GM18505 (cell line): ENCODE results near the gene KIF21A.

Experiments
- ATAC-seq: cut with Tn5 transposase; IDR thresholded peaks from one replicate; pipeline ENCODE4 v1.9.1; 2021; ENCODE audit not compliant: unreplicated experiment
- POLR2A ChIP-seq: IDR thresholded peaks from 4 replicates; pipeline ENCODE4 v1.6.1; 2011; ENCODE audit warnings: borderline replicate concordance; ENCODE audit not compliant: insufficient read depth, insufficient read length; ENCODE audit errors: extremely low read depth

KIF21A gene

DNA sequence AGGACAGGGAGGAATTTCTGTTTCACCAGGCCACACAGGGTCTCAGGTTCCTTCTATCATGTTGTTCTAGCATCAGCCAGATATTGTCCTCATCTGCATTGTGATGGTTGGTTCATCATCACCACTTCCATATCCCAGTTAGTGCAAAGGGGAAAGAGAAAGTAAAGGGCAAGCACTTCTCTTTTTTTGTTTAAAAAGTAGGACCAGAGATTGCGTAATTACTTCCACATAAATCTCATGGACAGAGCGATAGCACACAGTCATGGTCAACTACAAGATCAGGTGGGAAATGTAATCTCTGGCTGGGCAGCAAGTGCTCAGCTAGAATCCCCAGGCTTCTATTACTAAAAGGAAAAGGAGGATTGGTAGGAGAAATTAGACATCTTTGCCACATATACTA is 155.1 kb downstream of the KIF21A start:
- TF ChIP-seq POLR2A: no peak
- no peak for ATAC-seq

DNA sequence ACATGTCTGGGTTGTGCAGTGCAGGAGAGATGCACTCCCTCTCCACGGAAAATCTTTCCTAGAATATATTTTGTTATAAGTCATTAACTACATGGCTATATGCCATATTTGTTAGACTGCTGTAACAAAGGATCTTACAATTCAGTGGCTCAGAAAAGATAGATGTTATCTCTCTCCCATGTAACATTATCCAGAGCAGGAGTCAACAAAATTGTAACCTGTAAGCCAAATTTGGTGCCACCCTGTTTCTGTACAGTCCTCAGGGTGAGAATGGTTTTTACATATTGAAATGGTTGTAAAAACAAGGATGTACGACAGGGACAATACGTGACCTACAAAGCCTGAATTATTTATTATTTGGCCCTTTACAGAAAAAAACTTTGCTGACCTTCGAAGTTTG is 155.5 kb downstream of the KIF21A start:
- TF ChIP-seq POLR2A: no peak
- no peak for ATAC-seq

DNA sequence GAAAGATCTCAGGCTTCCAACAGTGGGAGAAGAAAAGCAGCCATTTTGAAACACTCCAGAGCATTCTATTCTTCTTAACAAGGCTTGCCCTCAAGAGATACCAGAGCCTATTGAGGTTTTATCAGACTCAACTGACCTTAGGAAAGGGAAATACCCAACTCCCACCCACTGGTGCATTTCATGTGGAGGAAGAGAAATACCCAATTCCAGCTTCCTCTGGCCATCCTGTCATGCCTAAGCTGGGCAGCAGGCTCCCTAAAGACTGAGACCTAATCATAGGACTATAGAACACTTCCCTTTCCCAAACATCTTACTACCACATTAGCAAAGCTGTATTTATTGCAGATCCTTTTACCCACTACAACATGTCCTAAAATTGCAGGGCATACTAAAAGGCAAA is 164.5 kb downstream of the KIF21A start:
- ATAC-seq: no peak
- TF ChIP-seq POLR2A: no peak

DNA sequence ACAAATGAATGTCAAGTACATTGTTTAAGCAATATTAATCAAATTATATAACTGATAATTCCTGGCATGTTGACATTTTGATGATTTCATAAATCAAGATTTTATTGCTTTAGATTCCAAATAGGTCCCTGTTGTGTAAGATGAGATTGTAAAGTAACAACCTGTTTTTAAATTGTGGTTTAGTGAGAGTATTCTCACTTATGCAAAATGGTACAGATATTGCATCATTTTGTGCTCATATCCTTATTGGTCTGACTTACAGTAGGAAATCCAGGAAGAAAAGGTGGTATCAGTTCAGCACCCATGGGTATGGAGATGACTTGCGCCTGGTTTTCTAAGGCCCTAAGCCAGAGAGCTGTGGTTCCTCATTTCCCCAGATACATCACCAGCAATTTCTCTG is 165.5 kb downstream of the KIF21A start:
- no peak for TF ChIP-seq POLR2A
- no peak for ATAC-seq

DNA sequence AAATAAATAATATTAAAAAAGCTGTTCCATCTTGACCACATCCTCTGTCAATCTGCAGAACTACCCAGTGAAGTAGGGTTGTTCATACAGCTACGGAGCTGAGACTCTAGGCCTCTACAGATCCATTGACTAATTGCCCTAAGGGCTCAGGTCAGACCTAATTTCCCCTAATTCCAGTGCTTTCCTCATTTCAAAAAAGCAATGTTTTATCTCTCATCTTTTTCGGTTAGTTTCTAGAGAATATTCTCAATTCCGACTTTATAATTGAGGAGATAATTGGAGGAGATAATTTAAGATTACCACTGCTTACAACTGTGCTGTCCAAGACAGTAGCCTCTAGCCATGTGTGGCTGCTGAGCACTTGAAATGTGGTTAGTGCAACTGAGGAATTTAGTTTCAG is 167.1 kb downstream of the KIF21A start:
- ATAC-seq: no peak

DNA sequence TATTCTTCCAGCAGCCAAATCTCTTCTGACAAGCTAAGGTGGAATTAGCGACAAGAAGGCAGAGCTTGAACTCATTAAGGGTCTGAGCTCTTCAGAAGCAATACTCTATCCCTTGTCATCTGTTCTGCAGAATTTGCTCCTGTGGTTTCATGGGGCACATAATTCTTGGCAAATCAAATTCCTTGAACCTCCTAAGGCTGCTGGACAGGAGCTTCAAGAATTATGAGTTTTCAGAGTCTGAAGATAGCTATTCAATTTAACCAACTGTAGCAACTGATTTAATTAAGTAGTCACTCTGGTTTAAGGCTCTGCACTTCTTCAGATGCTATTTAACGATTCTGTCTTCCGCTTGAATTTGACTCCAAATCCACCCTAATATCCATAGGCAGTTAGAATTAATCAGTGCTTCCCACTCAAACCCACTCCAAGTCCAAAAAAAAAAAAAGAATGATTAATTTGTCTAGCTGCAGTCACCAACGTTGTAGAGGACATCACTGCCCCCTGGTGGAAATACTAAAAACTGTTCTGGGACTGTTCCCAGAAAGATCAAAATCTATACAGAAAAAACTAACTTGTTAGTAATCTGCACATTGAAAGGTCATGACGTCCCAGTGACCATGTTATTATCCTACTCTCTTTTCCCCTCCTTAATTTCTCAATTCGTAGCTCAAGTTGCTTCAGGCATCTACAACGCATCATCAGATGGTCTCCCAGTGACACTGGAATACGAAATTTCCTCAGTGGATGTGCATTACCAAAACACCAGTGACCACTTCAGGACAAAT is 169.9 kb downstream of the KIF21A start:
- no peak for TF ChIP-seq POLR2A
- peak; percentile 50 for ATAC-seq

More for the DNA sequence above, 167.1 kb downstream of the KIF21A start:
- TF ChIP-seq POLR2A: no peak

DNA sequence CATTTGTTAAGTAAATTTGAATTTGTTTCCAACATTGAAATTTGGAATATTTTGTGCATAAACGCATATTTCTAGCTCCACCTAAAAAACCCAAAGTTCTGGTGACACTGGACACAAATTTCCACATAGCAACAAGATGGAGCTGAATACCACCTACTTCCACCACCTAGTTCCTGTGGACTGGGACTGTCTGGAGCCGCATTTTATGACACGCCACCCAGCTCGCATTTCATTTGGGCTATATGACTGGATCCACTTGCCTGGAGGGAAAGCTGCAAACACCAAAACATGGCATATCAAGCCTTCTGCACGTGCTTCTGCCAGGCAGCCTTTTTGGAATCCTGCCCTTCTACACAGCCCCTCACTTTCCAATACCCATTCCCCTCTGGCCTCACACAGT is 173.4 kb downstream of the KIF21A start:
- ATAC-seq: no peak

DNA sequence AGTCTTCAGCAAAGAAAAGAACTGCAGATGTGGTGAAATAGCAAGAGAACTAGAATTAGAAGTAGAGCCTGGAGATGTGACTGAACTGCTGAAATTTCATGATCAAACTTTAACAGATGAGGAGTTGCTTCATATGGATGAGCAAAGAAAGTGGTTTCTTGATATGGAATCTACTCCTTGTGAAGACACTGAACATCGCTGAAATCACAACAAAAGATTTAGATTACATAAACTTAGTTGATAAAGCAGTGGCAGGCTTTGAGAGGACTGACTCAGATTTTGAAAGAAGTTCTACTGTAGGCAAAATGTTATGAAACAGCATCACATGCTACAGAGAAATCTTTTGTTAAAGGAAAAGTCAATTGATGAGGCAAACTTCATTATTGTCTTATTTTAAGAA is 175.0 kb downstream of the KIF21A start:
- TF ChIP-seq POLR2A: no peak
- no peak for ATAC-seq

More for the DNA sequence above, 173.4 kb downstream of the KIF21A start:
- TF ChIP-seq POLR2A: no peak

DNA sequence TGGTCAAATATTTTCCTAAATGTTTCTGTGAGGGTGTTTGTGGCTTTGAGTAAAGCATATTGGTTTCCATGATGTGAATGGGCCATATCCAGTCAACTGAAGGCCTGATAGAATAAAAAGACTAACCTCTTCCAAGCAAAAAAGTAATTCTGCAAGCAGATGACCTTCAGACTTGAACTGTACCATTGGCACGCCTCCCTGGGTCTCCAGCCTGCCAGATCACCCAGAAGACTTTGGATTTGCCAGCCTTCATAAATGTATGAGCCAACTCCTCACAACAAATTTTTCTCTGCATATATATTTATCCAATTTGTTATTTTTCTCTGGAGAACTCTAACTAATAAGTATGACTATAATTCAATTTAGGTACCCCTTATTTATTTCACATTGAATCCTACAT is 190.3 kb downstream of the KIF21A start:
- no peak for ATAC-seq
- no peak for TF ChIP-seq POLR2A
